Measurements from ENCODE around the gene LRRC52.

Gene LRRC52

GRCh38 chr1:165539306-165539705 lies 4.5 kb upstream of the LRRC52 start:
- no peak for DNase-seq

GRCh38 chr1:165539908-165540307 lies 3.9 kb upstream of the LRRC52 start:
- no peak for DNase-seq

- DNase-seq: no peak
Measured at GRCh38 chr1:165542015-165542631, 1.7 kb upstream of the LRRC52 start.

- DNase-seq: no peak
Measured at GRCh38 chr1:165542647-165543046, 1.2 kb upstream of the LRRC52 start.

GRCh38 chr1:165544996-165545395 lies 1.2 kb downstream of the LRRC52 start:
- no peak for DNase-seq

- no peak for DNase-seq
Measured at GRCh38 chr1:165545974-165546373, 2.2 kb downstream of the LRRC52 start.

- DNase-seq: no peak
Measured at GRCh38 chr1:165549973-165550372, 6.2 kb downstream of the LRRC52 start.

- DNase-seq: no peak
Measured at GRCh38 chr1:165551469-165551868, 7.7 kb downstream of the LRRC52 start.

- no peak for DNase-seq
Measured at GRCh38 chr1:165560883-165561656, 17.3 kb downstream of the LRRC52 start.

GRCh38 chr1:165562571-165562970 lies 18.8 kb downstream of the LRRC52 start:
- no peak for DNase-seq

GRCh38 chr1:165563551-165563950 lies 19.8 kb downstream of the LRRC52 start:
- DNase-seq: no peak

- no peak for DNase-seq
Measured at GRCh38 chr1:165564561-165564960, 20.8 kb downstream of the LRRC52 start.

GRCh38 chr1:165565751-165566490 lies 22.1 kb downstream of the LRRC52 start:
- no peak for DNase-seq

GRCh38 chr1:165570078-165570477 lies 26.3 kb downstream of the LRRC52 start:
- DNase-seq: no peak

GRCh38 chr1:165573787-165574186 lies 30.0 kb downstream of the LRRC52 start:
- no peak for DNase-seq

GRCh38 chr1:165574295-165574694 lies 30.5 kb downstream of the LRRC52 start:
- no peak for DNase-seq

GRCh38 chr1:165575468-165576099 lies 31.8 kb downstream of the LRRC52 start:
- no peak for DNase-seq

GRCh38 chr1:165576536-165576935 lies 32.7 kb downstream of the LRRC52 start:
- no peak for DNase-seq

GRCh38 chr1:165577707-165578106 lies 33.9 kb downstream of the LRRC52 start:
- no peak for DNase-seq

- DNase-seq: no peak
Measured at GRCh38 chr1:165580931-165581871, 37.4 kb downstream of the LRRC52 start.

GRCh38 chr1:165581926-165582325 lies 38.1 kb downstream of the LRRC52 start:
- no peak for DNase-seq

GRCh38 chr1:165586398-165586797 lies 42.6 kb downstream of the LRRC52 start:
- no peak for DNase-seq
